MM.1S (cell line): Measurements from ENCODE around the gene PODXL2.

Experiments used
- EZH2phosphoT487 ChIP-seq: fragments of 300-600 bp; sonication (generic); IDR thresholded peaks from 2 replicates; pipeline ENCODE4 v1.6.1; 2018; ENCODE audit warnings: antibody characterized with exemption, low read length
- TF ChIP-seq, protein P1 (sequence below): fragments of 300-600 bp; sonication (generic); IDR thresholded peaks from 2 replicates; pipeline ENCODE4 v1.5.1; 2016; ENCODE audit warnings: antibody characterized with exemption, low read length, mixed read lengths

DNA sequence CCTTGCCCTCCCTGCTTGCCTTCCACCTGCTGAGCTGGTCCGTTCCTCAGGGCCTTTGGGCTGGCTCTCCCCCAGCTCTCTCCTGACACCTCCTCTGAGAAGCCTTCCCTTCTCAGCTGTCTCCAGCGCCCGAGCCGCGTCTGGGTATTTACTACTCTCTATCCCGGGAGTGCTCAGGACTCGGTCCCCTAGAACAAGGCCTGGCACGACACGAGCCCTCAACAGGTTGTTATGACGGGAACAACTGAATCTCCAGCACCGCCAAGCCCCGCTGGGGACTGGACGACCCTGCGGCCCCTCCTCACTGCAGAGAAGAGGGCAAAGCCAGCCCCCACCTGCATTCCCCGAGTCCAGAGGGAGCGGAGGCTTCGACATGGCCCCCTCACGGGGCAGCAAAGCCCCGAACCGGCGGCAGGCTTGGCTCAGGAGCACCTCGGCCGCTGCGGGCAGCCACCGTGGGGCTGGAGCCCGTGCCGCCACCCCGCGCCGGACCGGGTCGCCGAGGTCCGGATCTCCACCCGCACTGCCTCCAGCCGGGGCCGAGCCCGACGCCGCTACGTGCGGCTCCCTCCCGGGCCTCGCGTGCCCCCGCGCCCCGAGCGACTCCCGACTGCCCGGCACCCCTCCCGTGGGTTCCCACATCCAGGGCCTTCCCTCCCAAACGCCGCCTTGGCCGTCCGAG, 39.2 kb upstream of the PODXL2 start:
- TF ChIP-seq, protein P1, sequence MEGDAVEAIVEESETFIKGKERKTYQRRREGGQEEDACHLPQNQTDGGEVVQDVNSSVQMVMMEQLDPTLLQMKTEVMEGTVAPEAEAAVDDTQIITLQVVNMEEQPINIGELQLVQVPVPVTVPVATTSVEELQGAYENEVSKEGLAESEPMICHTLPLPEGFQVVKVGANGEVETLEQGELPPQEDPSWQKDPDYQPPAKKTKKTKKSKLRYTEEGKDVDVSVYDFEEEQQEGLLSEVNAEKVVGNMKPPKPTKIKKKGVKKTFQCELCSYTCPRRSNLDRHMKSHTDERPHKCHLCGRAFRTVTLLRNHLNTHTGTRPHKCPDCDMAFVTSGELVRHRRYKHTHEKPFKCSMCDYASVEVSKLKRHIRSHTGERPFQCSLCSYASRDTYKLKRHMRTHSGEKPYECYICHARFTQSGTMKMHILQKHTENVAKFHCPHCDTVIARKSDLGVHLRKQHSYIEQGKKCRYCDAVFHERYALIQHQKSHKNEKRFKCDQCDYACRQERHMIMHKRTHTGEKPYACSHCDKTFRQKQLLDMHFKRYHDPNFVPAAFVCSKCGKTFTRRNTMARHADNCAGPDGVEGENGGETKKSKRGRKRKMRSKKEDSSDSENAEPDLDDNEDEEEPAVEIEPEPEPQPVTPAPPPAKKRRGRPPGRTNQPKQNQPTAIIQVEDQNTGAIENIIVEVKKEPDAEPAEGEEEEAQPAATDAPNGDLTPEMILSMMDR: no peak
- TF ChIP-seq EZH2phosphoT487: no peak
